GM23338 (cell line): Measurements from ENCODE around the gene SEMA4A. TPM values are rescaled to one million over a fixed set of nuclear protein-coding genes. Genes with fewer than 3 reads are reported as not detected.

Experiments used
- ATAC-seq: fragments of 200-7000 bp; cut with Tn5 transposase; 3 replicates; pipeline ENCODE4 v1.9.1; 2020
- DNase-seq: peaks from one replicate; pipeline ENCODE4 v3.0.0-alpha.2; 2015; ENCODE audit warnings: low spot score
- H2AFZ ChIP-seq: fragments of 200-600 bp; sonication (generic); 2 replicates; pipeline ENCODE4 v1.8.0; 2016; ENCODE audit warnings: antibody characterized with exemption, mild to moderate bottlenecking, moderate library complexity
- H3F3A ChIP-seq: fragments of 200-600 bp; sonication (generic); replicated peaks from 2 replicates; pipeline ENCODE4 v1.8.0; 2017; ENCODE audit warnings: antibody characterized with exemption, mixed run types, low read depth
- H3K27ac ChIP-seq: fragments of 200-600 bp; sonication (generic); 2 replicates; pipeline ENCODE4 v1.6.1; 2016; ENCODE audit warnings: low read depth
- H3K27me3 ChIP-seq: fragments of 200-600 bp; sonication (generic); 2 replicates; pipeline ENCODE4 v1.8.0; 2016; ENCODE audit warnings: mild to moderate bottlenecking, mixed run types, moderate library complexity; ENCODE audit not compliant: insufficient read depth
- H3K36me3 ChIP-seq: fragments of 200-600 bp; sonication (generic); 2 replicates; pipeline ENCODE4 v1.8.0; 2016; ENCODE audit warnings: mild to moderate bottlenecking; ENCODE audit not compliant: insufficient read depth
- H3K4me1 ChIP-seq: fragments of 200-600 bp; sonication (generic); 2 replicates; pipeline ENCODE4 v1.8.0; 2016; ENCODE audit warnings: mild to moderate bottlenecking, moderate library complexity; ENCODE audit not compliant: insufficient read depth
- H3K4me2 ChIP-seq: fragments of 200-600 bp; sonication (generic); 2 replicates; pipeline ENCODE4 v1.7.1; 2017; ENCODE audit warnings: mixed run types
- H3K4me3 ChIP-seq: fragments of 200-600 bp; sonication (generic); 2 replicates; pipeline ENCODE4 v1.6.1; 2016; ENCODE audit warnings: mixed run types
- H3K79me2 ChIP-seq: fragments of 200-600 bp; sonication (generic); replicated peaks from 2 replicates; pipeline ENCODE4 v1.8.0; 2017; ENCODE audit warnings: mild to moderate bottlenecking; ENCODE audit not compliant: insufficient read depth
- H3K9me2 ChIP-seq: fragments of 200-600 bp; sonication (generic); 2 replicates; pipeline ENCODE4 v1.8.0; 2017; ENCODE audit not compliant: insufficient read depth
- H4K20me1 ChIP-seq: fragments of 200-600 bp; sonication (generic); replicated peaks from 2 replicates; pipeline ENCODE4 v1.8.0; 2017; ENCODE audit warnings: mild to moderate bottlenecking; ENCODE audit not compliant: insufficient read depth
- H3K27ac Mint-ChIP-seq: 2 replicates; pipeline ENCODE4 v1.8.0; 2020; ENCODE audit warnings: inconsistent platforms, mild to moderate bottlenecking, moderate library complexity, mixed read lengths
- H3K27me3 Mint-ChIP-seq: 3 replicates; pipeline ENCODE4 v1.8.0; 2022; ENCODE audit warnings: low read depth, mild to moderate bottlenecking, moderate library complexity, mixed read lengths, inconsistent platforms; ENCODE audit not compliant: insufficient read depth, poor library complexity
- H3K36me3 Mint-ChIP-seq: 3 replicates; pipeline ENCODE4 v1.8.0; 2021; ENCODE audit warnings: low read depth, mild to moderate bottlenecking, inconsistent platforms, moderate library complexity, mixed read lengths
- H3K4me1 Mint-ChIP-seq: 3 replicates; pipeline ENCODE4 v1.8.0; 2020; ENCODE audit warnings: mild to moderate bottlenecking, inconsistent platforms, mixed read lengths
- H3K4me3 Mint-ChIP-seq: 3 replicates; pipeline ENCODE4 v1.8.0; 2021; ENCODE audit warnings: moderate library complexity, mild to moderate bottlenecking, inconsistent platforms, mixed read lengths
- H3K9me3 Mint-ChIP-seq: 3 replicates; pipeline ENCODE4 v1.8.0; 2020; ENCODE audit warnings: moderate library complexity, mild to moderate bottlenecking, inconsistent platforms, mixed read lengths
- CREB1 ChIP-seq: fragments of 250-450 bp; sonication (Bioruptor Pico); IDR thresholded peaks from 2 replicates; pipeline ENCODE4 v1.5.0; 2020; ENCODE audit warnings: low read depth, mild to moderate bottlenecking, moderate library complexity
- CTCF ChIP-seq, 2 experiments: fragments of 200-600 bp in 1 of 2; sonication (generic) in 1 of 2; conservative IDR thresholded peaks; 2 replicates each; pipeline versions ENCODE4 v1.5.1 to v1.6.1; 2016 to 2017; ENCODE audit warnings: antibody characterized with exemption in 2 of 2, low read depth in 2 of 2, mild to moderate bottlenecking in 2 of 2, moderate library complexity in 1 of 2
- ETS1 ChIP-seq: IDR thresholded peaks from 2 replicates; pipeline ENCODE4 v1.6.1; 2016; ENCODE audit warnings: antibody characterized with exemption
- EZH2 ChIP-seq: fragments of 200-600 bp; sonication (generic); IDR thresholded peaks from one replicate; pipeline ENCODE4 v1.8.0; 2017; ENCODE audit warnings: antibody characterized with exemption, mild to moderate bottlenecking, low read depth; ENCODE audit not compliant: unreplicated experiment
- EZH2phosphoT487 ChIP-seq: fragments of 200-600 bp; sonication (generic); IDR thresholded peaks from one replicate; pipeline ENCODE4 v1.8.1; 2018; ENCODE audit warnings: antibody characterized with exemption; ENCODE audit not compliant: unreplicated experiment
- JUNB ChIP-seq: IDR thresholded peaks from one replicate; pipeline ENCODE4 v1.6.1; 2016; ENCODE audit warnings: antibody characterized with exemption; ENCODE audit not compliant: unreplicated experiment
- NANOG ChIP-seq: IDR thresholded peaks from 2 replicates; pipeline ENCODE4 v1.6.1; 2016; ENCODE audit warnings: antibody characterized with exemption, borderline replicate concordance
- POLR2AphosphoS5 ChIP-seq: IDR thresholded peaks from 2 replicates; pipeline ENCODE4 v1.6.1; 2016; ENCODE audit warnings: antibody characterized with exemption, low read depth
- STAT1 ChIP-seq: IDR thresholded peaks from one replicate; pipeline ENCODE4 v1.6.1; 2016; ENCODE audit warnings: antibody characterized with exemption; ENCODE audit not compliant: unreplicated experiment
- ZNF114 ChIP-seq: fragments of 250-450 bp; sonication (Bioruptor Pico); IDR thresholded peaks from 2 replicates; pipeline ENCODE4 v1.5.0; 2020; ENCODE audit warnings: mild to moderate bottlenecking, moderate library complexity
- ZNF331 ChIP-seq: fragments of 250-450 bp; sonication (Bioruptor Pico); IDR thresholded peaks from 2 replicates; pipeline ENCODE4 v1.5.0; 2020; ENCODE audit warnings: low read depth, mild to moderate bottlenecking, moderate library complexity
- ZNF462 ChIP-seq: fragments of 250-450 bp; sonication (Bioruptor Pico); IDR thresholded peaks from 2 replicates; pipeline ENCODE4 v1.5.0; 2020; ENCODE audit warnings: mild to moderate bottlenecking, moderate library complexity
- polyA plus RNA-seq: library from polyadenylated mRNA; unstranded; fragments of >200 nt; fragmentation: Nextera tagmentation; extraction: Ambion mirVana; gene quantifications from 2 replicates; pipeline ENCODE4 v1.2.1, GENCODE V29; 2016
- total RNA-seq: library from RNA; depleted of rRNA; stranded (reverse); fragments of >200 nt; shearing (Covaris generic); gene quantifications from 2 replicates; pipeline ENCODE4 v1.2.3, GENCODE V29; 2014
- TF ChIP-seq, protein P1 (sequence below): IDR thresholded peaks from one replicate; pipeline ENCODE4 v1.6.1; 2018; ENCODE audit warnings: antibody characterized with exemption; ENCODE audit not compliant: unreplicated experiment

Gene SEMA4A
- total and polyA plus RNA-seq, 2 experiments from 2014 or later, result 5.5 to 20.2 TPM

DNA sequence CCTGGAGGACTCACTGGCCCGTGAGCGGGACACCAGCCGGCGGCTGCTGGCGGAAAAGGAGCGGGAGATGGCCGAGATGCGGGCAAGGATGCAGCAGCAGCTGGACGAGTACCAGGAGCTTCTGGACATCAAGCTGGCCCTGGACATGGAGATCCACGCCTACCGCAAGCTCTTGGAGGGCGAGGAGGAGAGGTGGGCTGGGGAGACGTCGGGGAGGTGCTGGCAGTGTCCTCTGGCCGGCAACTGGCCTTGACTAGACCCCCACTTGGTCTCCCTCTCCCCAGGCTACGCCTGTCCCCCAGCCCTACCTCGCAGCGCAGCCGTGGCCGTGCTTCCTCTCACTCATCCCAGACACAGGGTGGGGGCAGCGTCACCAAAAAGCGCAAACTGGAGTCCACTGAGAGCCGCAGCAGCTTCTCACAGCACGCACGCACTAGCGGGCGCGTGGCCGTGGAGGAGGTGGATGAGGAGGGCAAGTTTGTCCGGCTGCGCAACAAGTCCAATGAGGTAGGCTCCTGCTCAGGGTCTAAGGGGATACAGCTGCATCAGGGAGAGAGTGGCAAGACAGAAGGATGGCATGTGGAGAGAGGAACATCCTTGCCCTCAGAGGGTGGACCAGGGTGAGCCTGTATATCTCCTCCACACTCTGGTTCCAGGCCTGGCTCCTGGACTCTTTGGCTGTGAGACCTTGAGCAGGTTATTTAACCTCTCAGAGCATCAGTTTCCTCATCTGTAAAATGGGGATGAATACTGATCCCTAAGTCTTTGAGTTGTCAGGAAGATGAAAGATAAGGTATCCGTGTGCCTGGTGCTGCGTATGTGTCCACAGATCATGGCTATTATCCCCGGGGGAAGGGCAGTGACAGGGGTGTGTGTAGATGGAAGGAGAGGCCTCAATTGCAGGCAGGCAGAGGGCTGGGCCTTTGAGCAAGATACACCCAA, 17.2 kb upstream of the SEMA4A start:
- no peaks in the 10 kb centered on the region; the same call in 1 of the 2 replicates for H3K36me3 ChIP-seq

More for the DNA sequence above, 17.2 kb upstream of the SEMA4A start:
- ATAC-seq (no peak), DNase-seq (no peak)
- H3K4me1 ChIP-seq, result no peaks in the 10 kb centered on the region
- Mint-ChIP-seq H3K4me1 (peaks cover 7% of the 10 kb centered on the region), H3K9me3 (no peaks in the 10 kb centered on the region), H3K27me3 (peaks cover 7% of the 10 kb centered on the region), H3K27ac (no peak overlapping the region), H3K36me3 (peaks cover 25% of the 10 kb centered on the region), H3K4me3 (no peak overlapping the region)
- H3K4me2 ChIP-seq, result no peak overlapping the region
- no peaks in the 10 kb centered on the region for H4K20me1 ChIP-seq
- no peaks in the 10 kb centered on the region for H3K27me3 ChIP-seq
- TF ChIP-seq ZNF462 (CRISPR knock-in tag) (no peak), CREB1 (no peak), ZNF114 (no peak), EZH2 (no peak), JUNB (no peak), EZH2phosphoT487 (no peak), CTCF (conservative IDR thresholded peaks at IDR 0.05; ENCODE audit: low read depth in 2 of 2) (no peak), POLR2AphosphoS5 (no peak), ZNF331 (CRISPR knock-in tag) (no peak), NANOG (no peak), ETS1 (no peak), STAT1 (no peak)
- TF ChIP-seq, protein P1, sequence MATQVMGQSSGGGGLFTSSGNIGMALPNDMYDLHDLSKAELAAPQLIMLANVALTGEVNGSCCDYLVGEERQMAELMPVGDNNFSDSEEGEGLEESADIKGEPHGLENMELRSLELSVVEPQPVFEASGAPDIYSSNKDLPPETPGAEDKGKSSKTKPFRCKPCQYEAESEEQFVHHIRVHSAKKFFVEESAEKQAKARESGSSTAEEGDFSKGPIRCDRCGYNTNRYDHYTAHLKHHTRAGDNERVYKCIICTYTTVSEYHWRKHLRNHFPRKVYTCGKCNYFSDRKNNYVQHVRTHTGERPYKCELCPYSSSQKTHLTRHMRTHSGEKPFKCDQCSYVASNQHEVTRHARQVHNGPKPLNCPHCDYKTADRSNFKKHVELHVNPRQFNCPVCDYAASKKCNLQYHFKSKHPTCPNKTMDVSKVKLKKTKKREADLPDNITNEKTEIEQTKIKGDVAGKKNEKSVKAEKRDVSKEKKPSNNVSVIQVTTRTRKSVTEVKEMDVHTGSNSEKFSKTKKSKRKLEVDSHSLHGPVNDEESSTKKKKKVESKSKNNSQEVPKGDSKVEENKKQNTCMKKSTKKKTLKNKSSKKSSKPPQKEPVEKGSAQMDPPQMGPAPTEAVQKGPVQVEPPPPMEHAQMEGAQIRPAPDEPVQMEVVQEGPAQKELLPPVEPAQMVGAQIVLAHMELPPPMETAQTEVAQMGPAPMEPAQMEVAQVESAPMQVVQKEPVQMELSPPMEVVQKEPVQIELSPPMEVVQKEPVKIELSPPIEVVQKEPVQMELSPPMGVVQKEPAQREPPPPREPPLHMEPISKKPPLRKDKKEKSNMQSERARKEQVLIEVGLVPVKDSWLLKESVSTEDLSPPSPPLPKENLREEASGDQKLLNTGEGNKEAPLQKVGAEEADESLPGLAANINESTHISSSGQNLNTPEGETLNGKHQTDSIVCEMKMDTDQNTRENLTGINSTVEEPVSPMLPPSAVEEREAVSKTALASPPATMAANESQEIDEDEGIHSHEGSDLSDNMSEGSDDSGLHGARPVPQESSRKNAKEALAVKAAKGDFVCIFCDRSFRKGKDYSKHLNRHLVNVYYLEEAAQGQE, result no peak
- 0 out of 2 replicates have a peak, but pooled peaks cover 5% of the 10 kb centered on the region for H3F3A ChIP-seq
- no peaks in the 10 kb centered on the region for H3K79me2 ChIP-seq
- no peaks in the 10 kb centered on the region for H3K9me2 ChIP-seq
- no peak overlapping the region for H3K4me3 ChIP-seq
- H3K27ac ChIP-seq, result no peak overlapping the region
- no peak overlapping the region for H2AFZ ChIP-seq
